T follicular helper cell (primary cell): Measurements from ENCODE around the gene PTCRA.
"Not testable (repeated sequence)": the region's sequence is repeated elsewhere in the genome, so short reads cannot be mapped to it uniquely, and the experiment has no call there.

ENCODE experiments used
- DNase-seq: peaks from one replicate; pipeline ENCODE4 v3.0.0-alpha.2; 2020; ENCODE audit warnings: low read depth

Gene PTCRA

GRCh38 chr6:42940493-42941045 is 24.7 kb downstream of the PTCRA start:
- DNase-seq: no peak

- not testable (repeated sequence) for DNase-seq
Measured at GRCh38 chr6:42941356-42941755, 25.5 kb downstream of the PTCRA start.

DNA sequence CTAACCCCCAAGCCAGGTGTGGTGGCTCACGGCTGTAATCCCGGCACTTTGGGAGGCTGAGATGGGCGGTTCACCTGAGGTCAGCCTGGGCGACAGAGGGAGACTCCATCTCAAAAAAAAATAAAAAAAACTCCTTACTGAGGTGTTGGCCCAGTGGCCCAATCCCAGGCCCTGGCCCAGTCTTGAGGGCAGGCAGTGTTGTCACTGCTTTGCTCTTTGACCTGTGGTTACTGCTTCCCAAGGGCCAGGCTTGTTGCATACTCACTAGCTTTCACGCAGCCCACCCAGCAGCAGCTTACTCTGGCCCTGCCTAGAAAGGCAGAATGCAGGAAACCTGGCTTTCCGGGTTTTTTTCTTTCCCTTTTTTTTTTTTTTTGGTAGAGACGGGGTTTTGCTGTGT is 26.6 kb downstream of the PTCRA start:
- no peak for DNase-seq

DNA sequence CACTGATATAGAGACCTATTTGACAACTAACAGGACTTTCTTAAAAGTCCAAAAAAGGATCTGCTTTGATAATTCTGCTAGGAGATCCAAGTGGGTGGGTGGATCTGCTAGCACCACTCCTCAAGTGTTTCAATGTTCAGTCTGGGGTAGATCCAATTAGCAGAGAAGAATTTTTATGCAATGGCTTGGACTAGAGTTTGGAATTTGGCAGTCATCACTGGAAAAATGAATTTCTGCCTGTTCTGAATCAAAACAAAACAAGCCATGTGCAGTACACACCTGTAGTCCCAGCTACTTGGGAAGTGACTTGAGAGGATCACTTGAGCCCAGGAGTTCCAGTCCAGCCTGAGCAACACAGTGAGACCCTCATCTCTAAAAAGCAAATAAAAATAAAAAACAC is 32.1 kb downstream of the PTCRA start:
- DNase-seq: no peak

- no peak for DNase-seq
Measured at GRCh38 chr6:42952389-42952788, 36.5 kb downstream of the PTCRA start.

DNA sequence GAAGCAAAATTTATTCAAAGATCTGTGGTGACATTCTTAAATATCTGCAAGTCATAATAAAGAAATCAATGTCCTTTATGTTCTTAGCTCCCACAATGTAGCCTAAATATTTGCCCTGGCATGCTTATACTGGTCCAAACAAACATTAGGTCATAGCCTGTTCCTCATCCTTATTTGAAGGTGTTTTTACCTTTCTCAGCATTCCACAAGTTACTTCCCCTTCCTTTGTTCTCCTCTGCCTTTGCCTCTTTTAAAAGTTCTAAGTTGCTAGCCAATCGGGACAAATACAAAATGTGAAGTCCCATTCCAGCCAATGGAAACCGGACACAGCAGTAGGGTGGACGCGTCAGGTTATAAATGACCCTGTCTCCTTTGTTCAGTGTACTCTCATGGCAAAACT is 38.6 kb downstream of the PTCRA start:
- not testable (repeated sequence) for DNase-seq

DNA sequence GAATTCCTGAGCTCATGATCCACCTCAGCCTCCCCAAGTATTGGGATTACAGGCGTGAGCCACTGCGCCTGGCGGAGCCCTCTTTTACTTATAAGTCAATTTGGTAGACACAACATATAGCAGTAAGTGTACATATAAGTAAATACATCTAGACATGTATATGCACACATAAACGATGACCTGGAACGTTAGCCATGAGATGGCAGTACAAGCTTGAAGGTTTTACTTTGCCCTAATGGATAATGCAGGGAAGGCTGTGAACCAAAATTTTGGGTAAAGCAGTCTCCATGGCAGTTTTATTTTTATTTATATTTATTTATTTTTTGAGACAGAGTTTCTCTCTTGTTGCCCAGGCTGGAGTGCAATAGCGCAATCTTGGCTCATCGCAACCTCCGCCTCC is 42.3 kb downstream of the PTCRA start:
- DNase-seq: no peak

- no peak for DNase-seq
Measured at GRCh38 chr6:42959917-42960242, 44.0 kb downstream of the PTCRA start.

DNA sequence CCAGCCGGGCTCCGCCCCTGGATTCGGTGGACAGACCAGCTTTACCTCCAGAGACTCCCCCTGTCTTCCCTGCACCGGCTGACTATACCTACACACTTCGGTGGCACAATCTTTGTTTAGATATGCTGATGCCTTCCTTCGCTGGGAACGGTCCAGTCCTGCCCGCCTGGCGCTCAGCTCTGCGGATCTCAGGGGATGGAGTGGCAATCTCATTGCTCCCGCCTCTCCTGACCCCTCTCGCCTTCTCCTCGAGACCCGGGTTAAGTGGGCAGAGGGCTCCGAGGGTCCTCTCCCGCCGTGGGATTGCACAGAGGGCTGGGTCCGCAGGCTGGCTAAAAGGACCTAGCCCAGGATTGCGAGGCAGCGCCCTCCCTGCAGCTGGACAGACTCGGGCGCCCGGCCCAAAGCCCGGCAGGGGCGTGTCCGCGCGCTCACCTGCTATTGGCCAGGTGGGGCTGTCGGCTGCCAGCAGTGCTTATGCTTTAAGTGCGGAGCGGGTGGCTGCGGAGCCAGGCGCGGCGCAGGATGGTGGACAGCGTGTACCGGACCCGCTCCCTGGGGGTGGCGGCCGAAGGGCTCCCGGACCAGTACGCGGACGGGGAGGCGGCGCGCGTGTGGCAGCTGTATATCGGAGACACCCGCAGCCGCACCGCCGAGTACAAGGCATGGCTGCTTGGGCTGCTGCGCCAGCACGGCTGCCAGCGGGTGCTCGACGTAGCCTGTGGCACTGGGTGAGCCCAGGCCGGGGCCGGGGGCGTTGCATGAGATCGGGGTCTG is 44.6 kb downstream of the PTCRA start, which contains the start of gene GNMT:
TSS of gene GNMT (plus strand) at position 512 of the 777 bp plus-strand sequence. CDS start at position 526, 14 bp downstream.
- no peak for DNase-seq

- DNase-seq: no peak
Measured at GRCh38 chr6:42961020-42961470, 45.2 kb downstream of the PTCRA start.

GRCh38 chr6:42962096-42962495 is 46.2 kb downstream of the PTCRA start:
- no peak for DNase-seq

- no peak for DNase-seq
Measured at GRCh38 chr6:42962502-42963178, 46.8 kb downstream of the PTCRA start.

DNA sequence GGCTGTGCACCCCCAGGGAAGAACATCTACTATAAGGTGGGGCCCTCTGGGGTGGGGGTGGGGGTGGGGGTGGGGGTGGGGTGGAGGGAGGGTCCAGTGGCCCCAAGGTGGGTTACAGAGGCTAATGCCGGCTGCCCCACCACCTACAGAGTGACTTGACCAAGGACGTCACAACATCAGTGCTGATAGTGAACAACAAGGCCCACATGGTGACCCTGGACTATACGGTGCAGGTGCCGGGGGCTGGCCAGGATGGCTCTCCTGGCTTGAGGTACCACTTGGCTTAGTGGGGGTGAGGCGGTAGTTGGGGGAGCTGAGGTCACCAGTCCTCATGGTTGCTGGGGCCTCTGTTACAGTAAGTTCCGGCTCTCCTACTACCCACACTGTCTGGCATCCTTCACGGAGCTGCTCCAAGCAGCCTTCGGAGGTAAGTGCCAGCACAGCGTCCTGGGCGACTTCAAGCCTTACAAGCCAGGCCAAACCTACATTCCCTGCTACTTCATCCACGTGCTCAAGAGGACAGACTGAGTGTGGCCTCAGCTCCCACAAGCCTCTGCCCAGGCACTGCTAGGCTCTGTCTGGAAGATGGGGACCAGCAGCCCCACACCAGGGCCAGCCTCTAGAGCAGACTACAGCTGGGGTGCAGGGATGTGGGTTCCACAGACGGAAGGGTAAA is 47.5 kb downstream of the PTCRA start:
- no peak for DNase-seq

DNA sequence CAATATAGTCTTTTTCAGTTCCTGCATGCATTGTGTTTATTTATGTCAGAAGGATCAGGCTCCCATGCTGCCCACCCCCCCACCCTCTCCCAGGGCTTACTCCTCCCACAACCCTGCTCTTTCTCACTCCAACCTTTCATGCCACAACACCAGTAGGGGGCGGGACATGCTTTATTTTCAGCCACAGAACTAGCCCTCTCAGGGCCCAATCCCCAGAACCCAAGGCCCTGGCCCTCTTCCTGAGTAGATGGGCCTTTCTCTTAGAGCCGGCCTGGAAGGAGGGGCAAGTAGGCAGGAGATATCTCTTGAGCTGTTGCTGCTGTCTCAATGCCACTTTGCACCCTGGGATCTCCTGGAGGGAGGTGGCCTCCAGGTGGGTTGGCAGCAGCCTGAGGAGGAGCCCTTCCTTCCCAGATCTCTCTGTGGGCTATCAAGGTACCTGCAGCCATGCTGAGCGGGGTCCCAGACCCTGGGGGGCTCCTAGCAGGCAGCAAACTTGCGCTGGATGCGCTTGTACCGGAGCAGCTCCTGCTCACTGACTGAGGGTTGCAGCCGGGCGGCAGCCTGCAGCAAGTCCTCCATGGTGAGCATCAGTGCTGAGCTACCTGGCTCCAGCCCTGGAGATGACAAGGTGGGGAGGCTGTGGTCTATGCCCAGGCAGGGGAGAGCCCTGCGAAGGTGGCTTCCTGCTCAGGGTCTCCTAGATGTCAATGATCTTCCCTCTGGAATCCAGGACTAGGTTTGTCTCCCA is 48.2 kb downstream of the PTCRA start:
- DNase-seq: no peak

- no peak for DNase-seq
Measured at GRCh38 chr6:42966571-42966970, 50.7 kb downstream of the PTCRA start.

DNA sequence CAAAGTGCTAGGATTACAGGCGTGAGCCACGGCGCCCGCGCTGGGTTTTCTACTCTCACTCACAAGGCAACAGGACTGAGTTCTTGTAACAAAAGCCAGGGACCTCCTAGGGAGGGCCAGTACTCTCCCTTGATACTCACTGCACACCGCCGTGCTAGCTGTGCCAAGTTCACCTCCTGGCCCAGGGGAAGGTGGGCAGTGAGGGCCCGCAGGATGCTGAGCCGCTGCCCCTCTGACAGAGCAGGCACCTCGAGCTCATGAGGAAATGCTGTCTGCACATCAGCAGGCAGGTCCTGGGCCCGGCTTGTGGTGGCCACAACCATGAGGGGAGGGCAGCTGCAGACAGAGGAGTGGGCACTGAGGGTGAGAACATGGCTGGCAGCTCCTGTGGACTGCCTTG is 51.4 kb downstream of the PTCRA start:
- DNase-seq: no peak

DNA sequence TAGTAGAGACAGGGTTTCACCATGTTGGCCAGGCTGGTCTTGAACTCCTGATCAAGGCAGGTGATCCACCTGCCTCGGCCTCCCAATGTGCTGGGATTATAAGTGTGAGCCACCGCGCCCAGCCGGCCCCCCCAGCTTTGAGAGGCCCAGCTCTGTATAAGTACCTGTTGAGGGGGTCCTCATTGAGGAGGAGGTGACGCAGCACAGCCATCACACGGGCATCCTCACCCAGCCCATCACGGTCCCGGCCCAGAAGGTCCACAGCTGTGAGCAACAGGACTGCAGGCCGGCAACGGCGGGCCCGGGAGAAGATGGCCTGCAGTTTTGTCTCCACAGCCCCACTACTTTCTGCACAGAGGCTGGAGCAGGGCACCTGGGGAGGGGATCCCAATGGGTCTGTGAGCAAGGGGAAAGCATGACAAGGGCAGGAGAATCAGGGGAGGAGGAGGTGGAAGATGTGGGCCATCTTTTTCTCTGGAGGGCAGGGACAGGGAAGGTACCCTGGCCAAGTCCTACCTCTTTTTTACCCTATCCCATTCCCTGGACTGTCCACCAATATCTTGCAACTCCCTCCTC is 52.4 kb downstream of the PTCRA start:
- no peak for DNase-seq

DNA sequence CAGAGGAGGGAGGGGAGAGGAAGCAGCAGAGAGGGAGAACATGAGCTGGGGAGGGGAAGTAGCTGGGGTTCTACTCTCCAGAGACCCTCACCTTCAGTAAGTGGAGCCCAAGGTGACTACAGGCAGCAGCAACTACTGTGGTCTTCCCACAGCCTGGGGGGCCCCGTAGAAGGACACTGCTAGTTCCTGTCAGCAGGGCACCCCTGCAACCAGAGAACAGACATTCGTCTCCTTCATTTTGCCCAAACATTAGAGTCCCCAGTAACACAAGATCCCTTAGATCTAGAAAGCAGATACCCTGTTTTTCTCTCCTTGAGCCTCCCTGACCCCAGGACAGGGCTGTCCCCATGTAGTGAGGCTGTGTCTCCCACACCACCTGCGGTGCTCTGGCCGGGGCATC is 52.9 kb downstream of the PTCRA start:
- DNase-seq: no peak

DNA sequence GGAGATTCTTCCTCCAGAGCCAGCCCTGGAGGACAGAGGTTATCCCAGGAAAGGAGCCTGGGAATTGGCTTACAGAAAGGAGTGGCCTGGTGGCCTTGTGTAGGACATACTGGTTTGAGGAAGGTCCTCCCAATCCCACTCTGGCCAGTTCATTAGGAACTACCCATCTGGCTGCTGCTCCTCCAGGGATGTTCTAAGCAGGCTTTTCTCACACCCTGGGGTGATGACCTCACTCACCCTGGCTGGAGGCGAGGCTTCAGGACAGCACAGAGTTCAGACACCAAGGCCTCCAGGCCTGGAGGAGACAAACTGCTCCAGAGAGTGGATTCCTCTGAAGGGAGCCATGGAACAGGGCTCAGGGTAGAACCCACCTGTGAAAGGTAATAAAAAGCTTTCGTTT is 53.6 kb downstream of the PTCRA start:
- DNase-seq: no peak

DNA sequence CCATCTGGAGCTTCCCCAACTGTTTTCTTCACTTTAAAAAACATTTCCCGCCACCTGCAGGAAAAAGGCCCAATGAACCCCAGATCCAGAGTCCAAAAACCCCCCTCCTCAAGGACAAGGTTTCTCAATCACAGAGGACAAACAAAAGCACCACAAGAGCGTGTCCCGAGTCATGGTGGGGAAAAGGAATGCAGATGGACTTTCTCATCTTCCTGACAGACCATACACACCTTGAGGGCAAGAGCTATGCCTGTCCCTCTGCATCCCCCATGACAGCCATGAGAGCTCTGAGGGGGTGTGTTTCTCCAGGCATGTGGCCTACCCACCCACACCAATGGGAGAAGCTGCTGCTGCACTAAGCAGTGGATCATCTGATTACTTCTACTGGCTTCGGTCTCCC is 54.1 kb downstream of the PTCRA start:
- DNase-seq: no peak

GRCh38 chr6:42970871-42971612 is 55.2 kb downstream of the PTCRA start:
- no peak for DNase-seq
